Activated naive CD4-positive, alpha-beta T cell (primary cell): Measurements from ENCODE around the gene LHB.
"Not testable (repeated sequence)": the region's sequence is repeated elsewhere in the genome, so short reads cannot be mapped to it uniquely, and the experiment has no call there.

ENCODE experiments used
- DNase-seq, 4 experiments: peaks; one replicate each; lab custom pipeline; 2025; lab: John Stamatoyannopoulos, UW

LHB gene

DNA sequence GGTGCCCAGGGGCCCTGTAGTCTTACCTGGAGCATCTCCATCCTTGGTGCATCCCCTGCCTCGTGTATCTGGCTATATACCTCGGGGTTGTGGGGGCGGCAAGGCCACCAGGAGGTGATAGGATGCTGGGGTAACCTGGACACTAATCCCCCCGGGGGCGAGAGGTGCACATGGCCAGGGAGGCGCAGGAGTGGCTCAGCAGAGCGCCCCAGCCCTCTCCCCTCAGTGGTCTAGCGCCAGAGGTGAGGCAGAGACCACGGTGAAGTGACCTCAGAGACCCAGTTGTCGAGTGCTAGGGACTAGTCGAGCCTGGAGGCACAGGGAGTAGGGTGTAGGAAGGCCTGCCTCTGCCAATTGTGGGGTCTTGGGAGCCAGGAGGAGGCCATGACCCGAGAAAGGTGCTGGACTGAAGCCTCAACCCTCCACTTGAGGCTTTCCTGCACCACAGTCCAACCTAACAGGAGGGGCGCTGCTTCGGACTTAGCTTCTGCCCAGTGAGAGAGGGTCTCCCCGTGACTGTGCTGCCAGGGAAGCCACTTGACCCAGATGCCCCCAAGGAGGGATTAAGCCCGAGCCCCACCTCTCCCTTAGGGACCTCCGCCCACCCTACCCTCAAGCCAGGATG is at the start of gene LHB:
LHB (minus strand) TSS at position 51 of the 625 bp plus-strand sequence; CDS start at position 41, 10 bp downstream.
- no peak for DNase-seq

DNA sequence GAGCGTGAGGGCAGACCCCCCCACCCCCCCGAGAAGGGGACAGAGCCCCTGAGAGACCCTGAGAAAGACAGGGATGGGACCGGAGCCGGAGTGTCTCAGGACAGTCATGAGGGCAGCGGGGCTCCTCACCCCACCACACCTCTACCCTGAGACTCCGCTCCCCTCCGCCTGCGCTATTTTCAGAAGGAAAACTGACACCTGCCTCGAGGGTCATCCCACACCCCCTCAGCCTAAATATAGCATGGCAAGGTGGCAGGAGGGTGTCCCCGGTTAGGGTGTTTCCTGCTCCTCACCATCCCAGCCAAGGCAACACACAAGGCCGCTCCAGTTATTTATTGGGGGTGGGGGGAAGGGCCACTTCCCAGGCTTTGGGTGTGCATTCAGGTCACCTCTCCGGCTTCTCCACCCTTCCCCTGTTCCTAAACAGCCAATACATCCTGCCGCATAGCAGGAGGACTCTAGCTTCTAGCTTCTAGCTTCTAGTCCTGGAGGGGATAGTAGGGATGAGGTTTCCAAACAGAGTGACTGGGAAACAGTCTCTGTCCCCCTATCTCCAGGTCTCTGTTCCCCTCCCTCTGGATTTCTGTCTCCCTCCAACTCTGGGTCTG is 49.1 kb upstream of the LHB start:
- DNase-seq, result no peak

DNA sequence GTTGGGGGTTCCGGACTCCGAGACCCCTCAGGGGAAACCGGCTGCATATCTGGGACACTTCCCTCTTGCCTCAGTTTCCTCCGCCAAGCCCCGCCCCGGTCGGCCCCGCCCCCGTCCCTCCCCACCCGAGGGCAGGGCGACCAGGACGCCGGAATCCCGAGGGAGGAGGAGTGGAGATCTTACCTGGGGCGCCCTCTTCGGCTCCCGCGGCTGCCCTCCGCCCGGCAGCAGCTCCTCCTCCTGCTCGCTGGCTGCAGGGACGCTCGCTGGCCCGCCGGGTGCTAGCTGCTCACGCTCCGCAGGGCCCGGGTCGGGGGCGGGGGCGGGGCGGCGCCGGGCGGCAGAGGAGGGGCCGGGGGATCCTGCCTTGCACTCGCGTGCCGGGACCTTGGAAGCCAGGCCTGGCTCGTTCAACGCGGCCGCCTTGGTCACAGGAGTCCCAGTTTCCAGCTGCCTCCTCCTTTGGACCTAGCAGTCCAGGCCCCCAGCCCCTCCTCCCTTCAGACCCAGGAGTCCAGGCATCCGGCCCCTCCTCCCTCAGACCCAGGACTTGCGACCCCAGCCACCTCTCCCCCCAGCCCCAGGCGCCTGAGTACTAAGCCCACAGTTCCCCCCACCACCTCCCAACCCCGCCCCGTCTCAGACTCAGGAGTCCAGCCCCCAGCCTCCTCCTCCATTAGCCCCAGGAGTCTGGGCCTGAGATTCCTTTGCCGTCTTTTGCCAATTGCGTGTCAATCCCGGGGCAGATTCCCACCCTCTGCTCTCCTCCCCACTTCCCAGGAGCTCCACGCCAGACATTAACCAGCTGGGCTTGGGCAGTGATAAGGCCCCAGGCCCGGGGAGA is 48.1 kb upstream of the LHB start, which contains the start of gene NTF4:
NTF4 (minus strand) TSS at position 51 of the 844 bp plus-strand sequence. CDS start 2,821 bp downstream, outside the sequence.
- no peak for DNase-seq

DNA sequence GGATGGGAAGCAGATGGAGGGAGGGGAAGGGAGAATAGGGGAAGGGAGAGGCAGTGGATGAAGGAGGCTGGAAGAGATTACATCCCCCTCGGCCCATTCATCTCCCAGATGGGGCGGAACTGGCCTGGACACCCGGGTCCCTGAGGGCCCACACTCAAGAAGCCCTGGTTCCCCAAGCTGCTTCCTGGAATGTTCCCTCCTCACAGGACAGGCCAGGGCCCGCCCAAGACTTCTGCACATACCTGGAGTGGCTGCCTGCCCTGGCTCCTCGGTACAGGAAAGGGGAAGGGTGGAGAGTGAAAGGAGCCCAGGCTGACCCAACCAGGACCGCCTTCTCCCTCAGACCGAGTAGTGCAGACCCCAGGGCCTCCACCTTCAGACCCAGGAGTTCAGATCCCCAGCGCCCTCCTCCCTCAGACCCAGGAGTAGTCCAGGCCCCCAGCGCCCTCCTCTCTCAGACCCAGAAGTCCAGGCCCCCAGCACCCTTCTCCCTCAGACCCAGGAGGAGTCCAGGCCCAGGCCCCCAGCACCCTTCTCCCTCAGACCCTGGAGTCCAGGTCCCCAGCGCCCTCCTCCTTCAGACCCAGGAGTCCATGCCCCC is 47.2 kb upstream of the LHB start:
- no peak for DNase-seq

DNA sequence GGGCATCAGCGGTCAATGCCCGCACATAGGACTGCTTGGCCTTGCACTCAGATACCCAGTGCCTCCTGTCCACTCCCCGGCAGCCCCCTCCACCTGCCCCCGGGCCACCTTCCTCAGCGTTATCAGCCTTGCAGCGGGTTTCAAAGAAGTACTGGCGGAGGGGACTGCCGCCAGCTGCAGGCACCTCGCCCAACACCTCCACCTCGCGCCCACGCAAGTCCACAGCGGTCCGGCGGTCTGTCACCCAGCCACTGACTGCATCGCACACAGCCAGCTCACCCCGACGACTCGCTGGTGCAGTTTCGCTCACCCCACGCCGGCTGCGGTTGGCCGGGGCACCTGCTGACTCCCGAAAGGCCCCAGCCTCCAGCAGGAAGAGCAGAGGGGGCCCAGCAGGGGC is 44.6 kb upstream of the LHB start:
- DNase-seq, result no peak

DNA sequence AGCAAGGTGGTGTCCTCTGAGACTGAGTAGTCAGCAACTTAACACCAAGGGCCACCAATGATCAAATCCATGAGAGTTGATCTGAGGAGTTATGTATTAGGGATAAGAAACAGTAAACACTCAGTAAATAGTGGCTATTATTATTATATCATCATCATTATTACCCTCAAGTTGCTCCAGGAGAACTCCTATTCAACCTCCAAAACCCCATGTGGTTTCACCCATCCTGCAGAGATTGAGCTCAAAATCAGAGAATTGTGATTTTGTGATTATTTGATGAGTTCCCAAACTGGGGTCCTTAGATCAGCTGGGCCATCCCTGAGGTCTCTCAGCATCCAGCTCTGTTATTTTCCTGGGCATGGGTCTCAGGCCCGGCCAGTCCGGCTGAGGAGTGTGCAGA is 44.1 kb upstream of the LHB start:
- no peak for DNase-seq

DNA sequence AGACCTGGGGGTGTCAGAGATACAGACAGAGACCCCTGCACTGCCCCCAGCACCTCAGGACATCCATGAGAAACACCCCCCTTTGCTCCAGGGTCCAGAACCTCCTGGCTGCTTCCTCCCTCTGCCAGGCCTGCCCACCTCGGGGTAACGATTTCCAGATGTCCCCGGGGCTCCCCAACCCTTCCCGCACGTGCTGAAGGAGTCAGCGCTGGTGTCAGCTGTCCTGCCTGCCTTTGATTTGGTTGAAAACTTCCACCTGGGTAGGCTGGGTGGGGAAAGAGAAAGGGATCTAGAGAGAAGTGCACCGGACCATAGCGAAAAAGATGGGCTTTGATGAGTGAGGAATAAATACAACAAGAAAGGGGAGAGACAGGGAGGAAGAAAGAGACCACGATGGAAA is 42.2 kb upstream of the LHB start:
- DNase-seq, result no peak

DNA sequence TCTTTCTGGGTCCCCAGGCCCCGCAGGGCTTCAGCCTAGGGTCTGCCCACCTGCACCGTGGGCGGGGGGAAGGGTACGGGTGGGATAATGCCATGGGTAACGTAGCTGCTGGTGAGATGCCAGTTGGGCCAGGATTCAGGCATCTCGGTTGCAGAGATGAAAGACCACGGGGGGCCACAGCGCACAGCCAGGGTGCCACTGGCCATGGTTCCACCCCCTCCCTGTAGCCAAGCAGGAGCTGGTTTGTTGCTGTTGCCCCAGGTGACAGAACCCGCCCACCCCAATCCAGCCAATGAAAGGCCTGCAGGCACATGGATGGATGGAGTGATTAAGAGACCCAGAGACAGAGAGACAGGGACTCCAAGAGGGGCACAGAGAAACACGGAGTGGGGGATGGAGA is 41.7 kb upstream of the LHB start:
- no peak for DNase-seq

DNA sequence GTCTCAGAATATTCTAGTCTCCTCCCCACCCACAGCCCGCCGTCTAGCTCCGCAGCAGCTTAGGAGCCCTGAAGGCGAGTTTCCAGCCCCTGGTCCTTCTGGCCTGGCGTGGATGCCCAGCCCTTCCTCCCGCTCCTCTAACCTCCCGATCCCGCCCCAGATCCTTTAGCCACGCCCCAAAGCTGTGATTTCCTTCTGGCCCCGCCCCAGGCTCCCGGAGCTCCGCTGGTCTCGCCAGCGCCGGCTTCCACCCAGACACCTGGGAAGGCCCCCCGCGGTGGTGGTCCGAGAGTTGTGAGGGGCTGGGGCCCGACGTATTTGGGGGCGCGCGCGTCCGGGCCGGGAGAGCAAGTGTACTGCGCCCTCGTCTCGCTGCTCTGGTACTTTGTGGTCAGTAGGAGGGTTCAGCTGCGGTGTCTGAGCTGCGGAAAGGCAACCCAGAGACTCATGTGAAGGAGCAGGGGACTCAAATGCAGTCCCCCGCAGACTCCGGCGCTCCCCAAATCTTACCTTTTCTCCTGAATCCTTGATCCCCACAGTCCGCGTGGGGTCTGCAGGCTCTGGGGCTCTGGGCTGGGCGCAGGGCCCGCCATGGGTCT is 40.8 kb upstream of the LHB start, which contains the start of gene CGB7:
CGB7 (minus strand) TSS at position 114 of the 599 bp plus-strand sequence. CDS start 2,374 bp downstream, outside the sequence.
- DNase-seq, result no peak

DNA sequence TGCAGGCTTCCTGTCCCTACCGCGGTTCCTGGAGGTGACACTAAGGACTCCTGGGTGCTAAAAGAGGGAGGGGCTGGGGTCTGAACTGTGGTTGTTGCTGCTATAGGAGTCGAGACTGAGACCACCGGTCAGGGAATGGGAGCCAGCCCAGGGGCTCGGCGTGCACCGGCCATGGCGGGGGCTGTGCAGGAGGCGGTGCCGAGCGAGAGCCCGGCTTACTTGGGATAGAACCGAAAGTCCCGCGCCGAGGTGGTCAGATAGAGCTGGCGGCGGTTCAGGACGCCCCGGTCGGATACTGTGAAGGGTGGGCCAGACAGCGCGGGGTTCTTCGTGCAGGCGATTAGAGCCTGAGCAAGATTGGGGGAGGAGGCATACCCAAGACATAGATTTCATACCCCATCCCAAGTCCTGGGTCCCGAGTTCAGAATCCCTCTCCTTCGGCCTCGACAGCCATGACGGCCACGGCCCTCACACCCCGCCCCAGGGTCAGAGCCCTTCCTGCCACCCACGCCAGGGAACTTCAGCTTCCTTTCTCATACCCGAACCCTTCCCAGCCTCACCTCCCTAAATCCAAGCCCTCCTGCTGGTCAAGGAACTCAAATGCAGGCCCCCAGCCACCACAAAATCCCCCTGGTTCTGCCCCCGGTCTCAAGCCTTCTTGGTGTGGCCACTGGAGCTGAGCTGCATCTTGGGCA is 40.2 kb upstream of the LHB start:
- not testable (repeated sequence) for DNase-seq

DNA sequence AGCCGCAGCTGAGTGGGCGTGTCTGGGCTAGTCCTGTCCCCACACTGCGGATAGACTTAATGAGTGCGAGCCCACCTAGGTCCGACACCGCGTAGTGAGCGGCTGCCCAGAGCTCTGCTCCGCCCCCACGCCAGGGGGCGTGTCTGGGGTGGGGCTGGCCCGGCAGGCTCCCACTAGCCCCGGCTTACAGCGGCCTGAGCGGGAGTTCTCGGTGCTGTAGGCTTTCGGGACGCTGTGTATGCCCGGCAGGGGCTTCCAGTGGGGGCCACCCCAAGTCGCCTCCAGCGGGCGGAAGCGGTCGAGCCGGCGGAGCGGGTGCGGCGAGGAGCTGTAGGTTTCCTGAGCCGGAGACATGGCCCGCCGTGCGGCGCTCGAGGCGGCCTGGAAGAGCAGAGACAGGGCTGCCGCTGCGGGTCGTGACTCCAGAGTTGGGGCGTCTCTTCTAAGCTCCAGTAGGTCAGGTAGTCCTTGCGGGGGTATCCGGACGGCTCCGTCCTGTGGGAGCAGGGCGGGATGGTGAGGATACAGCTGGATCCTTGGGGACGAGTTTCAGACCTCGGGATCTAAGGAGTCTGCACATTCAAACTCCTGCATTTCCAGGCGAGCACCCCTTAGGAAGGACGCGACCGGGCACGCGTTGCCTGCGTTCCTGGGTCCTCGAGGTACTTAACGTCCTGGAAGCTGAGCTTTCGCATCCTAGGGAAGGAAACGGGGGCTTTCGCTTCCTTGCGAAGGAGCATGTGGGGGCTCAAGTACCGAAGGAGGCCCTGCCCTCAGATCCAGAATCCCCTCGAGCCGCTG is 39.4 kb upstream of the LHB start:
- DNase-seq, result peak in 3 of 4 experiments; percentile 18 to 42 (median 20)

DNA sequence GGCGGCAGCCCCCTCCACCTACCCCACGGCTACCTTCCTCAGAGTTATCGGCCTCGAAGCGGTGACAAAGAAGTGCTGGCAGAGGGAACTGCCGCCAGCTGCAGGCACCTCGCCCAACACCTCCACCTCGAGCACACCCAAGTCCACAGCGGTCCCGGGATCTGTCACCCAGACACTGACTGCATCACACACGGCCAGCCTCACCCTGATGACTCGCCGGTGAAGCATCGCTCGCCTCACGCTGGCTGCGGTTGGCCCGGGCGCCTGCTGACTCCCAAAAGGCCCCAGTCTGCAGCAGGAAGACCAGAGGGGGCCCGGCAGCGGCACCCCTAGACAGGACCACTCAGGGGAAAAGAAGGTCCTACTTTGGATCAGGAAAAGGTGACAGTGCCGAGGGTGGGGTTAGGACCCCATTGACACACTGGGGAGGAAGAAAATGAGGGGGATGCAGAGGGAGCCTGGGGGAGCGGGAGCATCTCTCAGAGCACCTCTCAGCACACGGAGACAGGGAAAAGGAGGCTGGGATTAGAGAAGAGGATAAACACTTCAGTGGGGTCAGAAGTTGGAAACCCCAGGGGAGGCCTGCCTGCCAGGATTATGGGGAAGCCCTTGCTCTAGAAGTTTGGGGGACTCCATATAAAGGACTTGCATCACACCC is 33.6 kb upstream of the LHB start:
- not testable (repeated sequence) for DNase-seq

DNA sequence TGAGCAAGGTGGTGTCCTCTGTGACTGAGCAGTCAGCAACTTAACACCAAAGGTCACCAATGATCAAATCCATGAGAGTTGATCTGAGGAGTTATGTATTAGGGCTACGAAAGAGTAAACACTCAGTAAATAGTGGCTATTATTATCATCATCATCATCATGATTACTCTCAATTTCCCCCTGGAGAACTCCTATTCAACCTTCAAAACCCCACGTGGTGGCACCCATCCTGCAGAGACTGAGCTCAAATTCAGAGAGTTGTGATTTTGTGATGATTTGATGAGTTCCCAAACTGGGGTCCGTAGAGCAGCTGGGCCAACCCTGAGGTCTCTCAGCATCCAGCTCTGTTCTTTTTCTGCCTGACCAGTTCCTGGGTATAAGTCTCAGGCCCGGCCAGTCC is 32.9 kb upstream of the LHB start:
- DNase-seq, result not testable (repeated sequence)

DNA sequence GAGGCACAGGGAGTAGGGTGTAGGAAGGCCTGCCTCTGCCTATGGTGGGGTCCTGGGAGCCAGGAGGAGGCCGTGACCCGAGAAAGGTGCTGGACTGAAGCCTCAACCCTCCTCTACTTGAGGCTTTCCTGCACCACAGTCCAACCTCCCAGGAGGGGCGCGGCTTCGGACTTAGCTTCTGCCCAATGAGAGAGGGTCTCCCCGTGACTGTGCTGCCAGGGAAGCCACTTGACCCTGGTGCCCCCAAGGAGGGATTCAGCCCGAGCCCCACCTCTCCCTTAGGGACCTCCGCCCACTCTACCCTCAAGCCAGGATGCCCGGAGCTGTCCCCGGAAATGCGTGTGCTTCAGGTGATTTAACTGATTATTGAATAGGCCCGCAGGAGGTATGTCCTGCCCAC is 32.1 kb upstream of the LHB start, which contains the start of gene CGB8:
CGB8 (minus strand) TSS at position 101 of the 400 bp plus-strand sequence. CDS start 372 bp downstream, outside the sequence.
- not testable (repeated sequence) for DNase-seq

DNA sequence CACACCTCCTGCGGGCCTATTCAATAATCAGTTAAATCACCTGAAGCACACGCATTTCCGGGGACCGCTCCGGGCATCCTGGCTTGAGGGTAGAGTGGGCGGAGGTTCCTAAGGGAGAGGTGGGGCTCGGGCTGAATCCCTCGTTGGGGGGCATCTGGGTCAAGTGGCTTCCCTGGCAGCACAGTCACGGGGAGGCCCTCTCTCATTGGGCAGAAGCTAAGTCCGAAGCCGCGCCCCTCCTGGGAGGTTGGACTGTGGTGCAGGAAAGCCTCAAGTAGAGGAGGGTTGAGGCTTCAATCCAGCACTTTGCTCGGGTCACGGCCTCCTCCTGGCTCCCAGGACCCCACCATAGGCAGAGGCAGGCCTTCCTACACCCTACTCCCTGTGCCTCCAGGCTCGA is 26.7 kb upstream of the LHB start, which contains the start of gene CGB5:
CGB5 (plus strand) TSS at position 301 of the 400 bp plus-strand sequence. CDS start 362 bp downstream, outside the sequence.
- not testable (repeated sequence) for DNase-seq

DNA sequence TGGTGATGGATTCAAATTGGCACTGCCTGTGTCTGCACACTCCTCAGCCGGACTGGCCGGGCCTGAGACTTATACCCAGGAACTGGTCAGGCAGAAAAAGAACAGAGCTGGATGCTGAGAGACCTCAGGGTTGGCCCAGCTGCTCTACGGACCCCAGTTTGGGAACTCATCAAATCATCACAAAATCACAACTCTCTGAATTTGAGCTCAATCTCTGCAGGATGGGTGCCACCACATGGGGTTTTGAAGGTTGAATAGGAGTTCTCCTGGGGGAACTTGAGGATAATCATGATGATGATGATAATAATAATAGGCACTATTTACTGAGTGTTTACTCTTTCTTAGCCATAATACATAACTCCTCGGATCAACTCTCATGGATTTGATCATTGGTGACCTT is 25.8 kb upstream of the LHB start:
- DNase-seq, result not testable (repeated sequence)

DNA sequence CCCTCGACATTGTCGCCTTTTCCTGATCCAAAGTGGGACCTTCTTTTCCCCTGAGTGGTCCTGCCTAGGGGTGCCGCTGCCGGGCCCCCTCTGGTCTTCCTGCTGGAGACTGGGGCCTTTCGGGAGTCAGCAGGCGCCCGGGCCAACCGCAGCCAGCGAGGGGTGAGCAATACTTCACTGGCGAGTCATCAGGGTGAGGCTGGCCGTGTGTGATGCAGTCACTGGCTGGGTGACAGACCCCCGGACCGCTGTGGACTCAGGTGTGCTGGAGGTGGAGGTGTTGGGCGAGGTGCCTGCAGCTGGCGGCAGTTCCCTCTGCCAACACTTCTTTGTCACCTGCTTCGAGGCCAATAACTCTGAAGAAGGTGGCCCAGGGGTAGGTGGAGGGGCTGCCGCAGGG is 25.3 kb upstream of the LHB start:
- no peak for DNase-seq

DNA sequence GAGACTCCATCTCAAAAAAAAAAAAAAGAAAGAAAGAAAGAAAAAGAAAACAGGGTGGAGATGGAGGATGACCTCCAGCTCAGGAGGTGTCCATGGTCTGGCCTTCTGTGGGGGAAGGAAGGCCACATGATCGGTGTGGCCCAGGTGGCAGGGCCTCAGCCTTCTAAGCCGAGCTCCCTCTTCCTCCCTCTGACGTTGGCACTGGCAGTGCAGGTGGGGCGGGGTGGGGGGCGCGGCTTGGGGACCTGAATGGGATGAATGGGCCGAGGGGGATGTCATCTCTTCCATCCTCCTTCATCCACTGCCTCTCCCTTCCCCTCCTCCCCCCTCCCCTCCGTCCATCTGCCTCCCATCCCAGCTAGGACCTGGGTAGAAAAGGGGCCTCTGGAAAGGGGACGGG is 22.8 kb upstream of the LHB start:
- not testable (repeated sequence) for DNase-seq

DNA sequence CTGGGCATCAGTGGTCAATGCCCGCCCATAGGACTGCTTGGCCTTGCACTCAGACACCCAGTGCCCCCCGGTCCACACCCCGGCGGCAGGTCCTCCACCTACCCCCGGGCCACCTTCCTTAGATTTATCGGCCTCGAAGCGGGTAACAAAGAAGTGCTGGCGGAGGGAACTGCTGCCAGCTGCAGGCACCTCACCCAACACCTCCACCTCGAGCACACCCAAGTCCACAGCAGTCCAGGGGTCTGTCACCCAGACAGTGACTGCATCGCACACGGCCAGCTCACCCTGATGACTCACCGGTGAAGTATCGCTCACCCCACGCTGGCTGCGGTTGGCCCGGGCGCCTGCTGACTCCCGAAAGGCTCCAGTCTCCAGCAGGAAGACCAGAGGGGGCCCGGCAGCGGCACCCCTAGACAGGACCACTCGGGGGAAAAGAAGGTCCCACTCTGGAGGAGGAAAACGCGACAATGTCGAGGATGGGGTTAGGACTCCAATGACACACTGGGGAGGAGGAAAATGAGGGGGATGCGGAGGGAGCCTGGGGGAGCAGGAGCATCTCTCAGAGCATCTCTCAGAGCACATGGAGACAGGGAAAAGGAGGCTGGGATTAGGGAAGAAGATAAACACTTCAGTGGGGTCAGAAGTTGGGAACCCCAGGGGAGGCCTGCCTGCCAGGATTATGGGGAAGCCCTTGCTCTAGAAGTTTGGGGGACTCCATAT is 21.8 kb upstream of the LHB start:
- not testable (repeated sequence) for DNase-seq
